GM10248 (cell line): ENCODE data around the gene MAN1A2.

Experiments used
- CTCF ChIA-PET: fragments of 300-600 bp; sonication (Branson Sonifier 250); formaldehyde crosslinking; extraction: SDS; loops from one replicate; lab custom pipeline; 2021; ENCODE audit warnings: antibody characterized with exemption; lab: Yijun Ruan, JAX
- POLR2A ChIA-PET: fragments of 350-650 bp; sonication (Branson Sonifier 250); formaldehyde crosslinking; extraction: SDS; loops from one replicate; lab custom pipeline; 2020; ENCODE audit warnings: antibody characterized with exemption; lab: Yijun Ruan, JAX
- DNase-seq: peaks from one replicate; pipeline ENCODE4 v3.0.0; 2012; ENCODE audit errors: extremely low spot score
- CTCF ChIP-seq: IDR thresholded peaks from 2 replicates; pipeline ENCODE4 v1.5.1; 2012; ENCODE audit warnings: mild to moderate bottlenecking, low read depth; ENCODE audit errors: extremely low read depth, missing control alignments, control extremely low read depth

Gene MAN1A2

DNA sequence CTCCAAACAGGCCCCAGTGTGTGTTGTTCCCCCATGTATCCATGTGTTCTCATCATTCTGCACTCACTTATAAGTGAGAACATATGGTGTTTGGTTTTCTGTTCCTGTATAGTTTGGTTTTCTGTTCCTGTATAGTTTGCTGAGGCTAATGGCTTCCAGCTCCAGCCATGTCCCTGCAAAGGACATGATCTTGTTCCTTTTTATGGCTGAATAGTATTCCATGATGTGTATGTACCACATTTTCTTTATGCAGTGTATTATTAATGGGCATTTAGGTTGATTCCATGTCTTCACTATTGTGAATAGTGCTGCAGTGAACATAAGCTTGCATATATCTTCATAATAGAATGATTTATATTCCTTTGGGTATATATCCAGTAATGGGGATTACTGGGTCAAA lies 111.8 kb downstream of the MAN1A2 start:
- CTCF ChIA-PET, result no interaction called here
- POLR2A ChIA-PET, result no interaction called here
- TF ChIP-seq CTCF, result no peak
- no peak for DNase-seq

- DNase-seq, result no peak
- ChIA-PET POLR2A (no interaction called here), CTCF (interaction anchor here (0.6 to 1.3 kb wide), 2 partner anchors 9 to 17 kb away, joined by 3 to 5 read pairs; no protein-coding TSS in a partner anchor)
- TF ChIP-seq CTCF, result no peak
These were observed 114.2 kb downstream of the MAN1A2 start for GRCh38 chr1:117481410-117481809.

DNA sequence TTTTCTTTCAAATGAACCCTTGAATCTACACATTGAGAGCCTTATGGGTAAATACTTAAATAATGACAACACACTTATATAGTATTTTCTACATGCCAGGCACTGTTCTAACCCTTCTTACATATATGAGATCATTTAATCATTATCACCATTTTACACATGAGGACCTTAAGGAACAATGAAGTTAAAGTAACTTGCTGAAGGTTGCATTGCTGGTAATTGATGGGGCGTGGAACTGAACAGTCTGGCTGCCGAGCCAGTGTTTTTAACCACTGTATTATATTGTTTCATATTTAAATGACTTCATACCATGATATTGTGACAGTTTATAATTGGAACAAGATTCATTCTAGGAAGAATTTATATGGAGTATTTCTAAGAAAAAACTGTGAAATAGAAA lies 126.7 kb downstream of the MAN1A2 start:
- DNase-seq, result no peak
- POLR2A ChIA-PET, result no interaction called here
- CTCF ChIA-PET, result interaction anchor here (1.1 kb wide), 1 partner anchor 14 kb away, joined by 3 read pairs; no protein-coding TSS in a partner anchor
- no peak for TF ChIP-seq CTCF

DNA sequence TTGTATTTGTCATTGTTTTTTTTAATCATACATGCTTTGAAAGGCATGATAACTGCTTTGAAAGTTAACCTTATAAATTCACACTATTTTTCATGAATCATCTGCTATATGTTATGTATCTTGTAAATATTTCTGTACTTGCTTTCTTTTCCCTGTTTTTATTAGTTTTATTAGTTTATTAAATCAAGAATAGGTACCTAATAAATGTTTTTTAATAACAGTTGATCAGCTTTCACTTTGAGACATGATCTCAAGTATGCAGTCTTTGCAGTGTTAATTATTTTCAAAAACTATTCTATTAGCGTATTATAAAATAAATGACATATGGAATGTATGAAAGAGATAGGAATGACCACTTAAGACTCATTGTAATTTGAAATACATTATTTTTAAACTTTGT lies 127.8 kb downstream of the MAN1A2 start:
- DNase-seq, result no peak
- ChIA-PET CTCF (interaction anchor here (1.1 kb wide), 1 partner anchor 13 kb away, joined by 3 read pairs; no protein-coding TSS in a partner anchor), POLR2A (no interaction called here)
- TF ChIP-seq CTCF, result no peak

- TF ChIP-seq CTCF, result no peak
- DNase-seq, result no peak
- CTCF ChIA-PET, result interaction anchor here (0.9 to 1.0 kb wide), 3 partner anchors 37 to 260 kb away, joined by 3 to 4 read pairs (median 3); no protein-coding TSS in a partner anchor
- POLR2A ChIA-PET, result no interaction called here
These were observed 131.8 kb downstream of the MAN1A2 start for GRCh38 chr1:117499071-117499470.

- no peak for DNase-seq
- ChIA-PET POLR2A (no interaction called here), CTCF (interaction anchor here (0.9 to 1.0 kb wide), 2 partner anchors 34 kb away, joined by 3 read pairs; no protein-coding TSS in a partner anchor)
- no peak for TF ChIP-seq CTCF
These were observed 133.3 kb downstream of the MAN1A2 start for GRCh38 chr1:117500584-117500983.
